8988T (cell line): ENCODE measurements around the gene LRRC75A.

Source experiments
- DNase-seq: peaks from one replicate; pipeline ENCODE4 v3.0.0; 2011

LRRC75A gene

GRCh38 chr17:16492613-16493530 is 879 bp upstream of the LRRC75A start:
- DNase-seq, result no peak

- DNase-seq, result no peak
Observed at GRCh38 chr17:16491131-16491702, 776 bp downstream of the LRRC75A start.

GRCh38 chr17:16489431-16489830 is 2.6 kb downstream of the LRRC75A start:
- no peak for DNase-seq

- no peak for DNase-seq
Observed at GRCh38 chr17:16488968-16489337, 3.0 kb downstream of the LRRC75A start.

DNA sequence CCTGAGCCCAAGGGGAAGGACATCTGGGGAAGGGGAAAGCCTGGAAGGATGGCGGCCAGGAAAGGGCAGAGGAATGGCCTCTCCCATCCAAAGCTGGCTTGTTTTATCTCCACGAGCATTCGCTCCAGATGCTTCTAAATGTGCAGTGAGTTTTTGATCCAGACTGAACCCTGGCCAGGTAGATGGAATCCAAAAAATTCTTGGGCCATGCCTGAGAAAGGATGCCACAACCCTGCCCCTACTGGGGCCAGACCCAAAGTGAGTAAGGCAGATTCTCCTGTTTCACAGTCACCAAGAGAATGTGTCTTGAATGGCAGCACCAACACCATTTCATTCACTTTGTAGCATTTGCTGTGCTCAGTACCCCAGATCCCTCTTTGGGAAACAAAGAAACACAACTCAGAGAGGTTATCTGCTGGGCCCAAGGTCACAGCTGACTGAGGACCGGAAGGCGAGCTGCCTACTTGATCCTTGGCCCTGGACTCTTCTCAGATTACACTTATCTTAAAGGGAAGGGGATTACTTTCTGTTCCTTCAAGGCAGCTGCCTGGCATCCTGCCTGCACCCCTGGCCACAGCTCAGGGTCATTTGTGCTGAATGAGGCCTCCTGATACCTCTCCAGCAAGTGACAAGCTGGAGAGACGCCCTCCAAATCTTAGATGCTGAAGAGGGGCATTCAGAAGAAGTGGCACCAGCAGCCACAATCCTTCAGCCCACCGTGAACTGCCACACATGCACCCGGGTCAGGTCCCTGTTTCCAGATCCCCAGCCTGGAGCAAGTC is 3.6 kb downstream of the LRRC75A start:
- no peak for DNase-seq

DNA sequence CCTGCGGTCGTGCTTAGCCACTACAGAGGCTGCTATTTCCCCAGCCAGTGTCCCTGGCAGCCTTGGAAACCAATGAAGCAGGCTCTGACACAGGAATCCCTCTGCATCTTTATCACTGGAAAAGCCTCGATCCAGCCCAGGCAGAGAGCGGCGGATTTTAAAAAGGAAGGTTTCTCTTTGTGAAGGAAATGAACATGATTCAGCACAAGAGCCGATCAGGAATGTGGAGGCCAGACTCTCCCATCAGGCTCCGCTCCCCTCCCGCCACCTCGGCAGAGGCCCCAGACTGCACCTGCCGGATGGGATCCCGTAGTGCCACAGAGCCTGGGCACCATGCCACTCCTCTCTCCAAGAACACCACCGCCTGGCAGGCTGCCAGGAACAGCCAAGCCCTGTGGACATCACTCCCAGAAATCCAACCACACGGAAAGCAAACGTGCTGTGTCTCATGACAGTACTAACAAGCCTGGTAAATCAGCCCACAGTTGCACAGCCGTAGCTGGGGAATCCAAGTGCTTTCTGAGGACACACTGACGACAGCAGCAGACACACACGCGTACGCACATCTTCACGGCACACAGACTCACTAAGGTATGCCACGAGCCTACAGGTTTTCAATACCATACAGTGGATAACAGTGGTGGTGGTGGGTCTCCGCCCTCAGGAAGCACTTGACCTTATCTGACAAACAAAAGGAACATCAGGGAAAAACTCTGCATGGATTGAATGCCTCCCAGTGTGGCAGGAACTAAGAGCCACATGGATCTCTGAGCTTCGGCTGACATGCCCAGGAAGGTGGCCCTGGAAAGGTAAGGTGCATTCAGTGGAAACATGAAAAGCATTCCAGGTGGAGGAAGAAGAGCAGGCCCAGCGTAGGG is 5.4 kb downstream of the LRRC75A start:
- no peak for DNase-seq

GRCh38 chr17:16484445-16485175 is 7.4 kb downstream of the LRRC75A start:
- no peak for DNase-seq

DNA sequence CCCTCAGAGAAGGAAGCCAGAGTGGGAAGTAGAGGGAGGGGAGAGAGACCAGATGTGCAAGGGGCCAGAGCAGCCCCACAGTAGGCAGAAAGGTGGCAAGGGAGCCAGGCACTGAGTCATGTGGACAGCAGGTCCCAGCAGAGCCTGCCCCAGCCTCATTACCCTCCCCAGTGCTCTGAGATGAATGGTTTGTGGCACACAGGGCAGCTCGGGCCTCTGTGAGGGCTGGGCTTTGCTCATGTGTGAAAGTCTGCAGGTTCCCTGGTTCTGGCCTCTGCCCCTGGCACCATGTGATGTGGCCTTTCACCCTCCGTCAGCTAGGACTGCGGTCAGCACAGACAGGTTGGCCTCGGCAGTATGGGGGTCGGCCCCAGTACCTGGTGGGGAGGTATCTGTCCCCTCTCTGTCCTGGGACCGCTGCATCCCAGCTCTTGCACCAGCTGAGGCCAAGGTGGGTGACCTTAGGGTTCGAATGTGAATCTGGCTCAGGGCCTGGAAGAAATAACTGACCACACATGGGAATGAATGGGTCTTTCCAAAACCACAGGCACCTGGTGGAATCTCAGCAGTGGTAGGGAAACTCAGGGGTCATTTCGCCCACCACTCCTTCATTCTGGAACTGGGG is 8.9 kb downstream of the LRRC75A start:
- no peak for DNase-seq

DNA sequence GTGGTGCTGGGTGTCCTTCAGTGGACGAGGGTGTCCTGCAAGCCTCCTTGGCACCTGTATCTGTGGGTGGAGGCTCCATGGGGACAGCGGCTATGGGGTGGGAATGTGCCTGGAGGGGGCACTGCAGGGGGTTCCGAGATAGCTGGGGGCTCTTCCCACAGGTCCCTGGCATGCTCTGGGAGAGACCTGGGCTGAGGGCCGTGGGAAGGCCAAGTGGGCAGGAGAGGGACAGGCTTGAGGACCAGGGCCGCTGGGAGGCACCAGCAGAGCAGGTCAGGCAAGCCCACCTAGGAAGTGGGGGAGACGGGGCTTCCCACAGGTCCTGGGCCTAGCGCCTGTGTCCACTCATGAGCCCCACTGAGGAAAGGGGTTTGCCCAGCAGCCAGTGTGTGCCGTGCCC is 9.7 kb downstream of the LRRC75A start:
- DNase-seq, result no peak

DNA sequence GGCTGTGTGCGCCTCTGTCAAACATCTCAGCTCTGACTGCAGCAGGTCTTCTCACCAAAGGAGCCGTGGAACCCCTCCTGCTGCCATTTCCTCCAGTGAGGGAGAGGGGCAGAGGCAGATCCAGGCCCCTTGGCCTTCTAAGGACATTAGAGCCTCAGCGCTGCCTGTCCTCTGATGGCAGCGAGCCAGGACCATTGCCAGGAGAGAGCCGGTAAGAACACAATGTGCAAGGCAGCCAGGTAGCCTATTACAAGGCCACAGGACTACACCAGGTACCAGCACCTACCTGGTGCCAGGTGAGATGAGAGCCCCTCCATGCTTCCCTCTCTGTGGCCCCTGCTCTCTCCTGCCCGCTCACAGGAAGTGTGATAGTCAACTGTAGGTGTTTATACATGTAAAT is 11.0 kb downstream of the LRRC75A start:
- DNase-seq, result no peak

DNA sequence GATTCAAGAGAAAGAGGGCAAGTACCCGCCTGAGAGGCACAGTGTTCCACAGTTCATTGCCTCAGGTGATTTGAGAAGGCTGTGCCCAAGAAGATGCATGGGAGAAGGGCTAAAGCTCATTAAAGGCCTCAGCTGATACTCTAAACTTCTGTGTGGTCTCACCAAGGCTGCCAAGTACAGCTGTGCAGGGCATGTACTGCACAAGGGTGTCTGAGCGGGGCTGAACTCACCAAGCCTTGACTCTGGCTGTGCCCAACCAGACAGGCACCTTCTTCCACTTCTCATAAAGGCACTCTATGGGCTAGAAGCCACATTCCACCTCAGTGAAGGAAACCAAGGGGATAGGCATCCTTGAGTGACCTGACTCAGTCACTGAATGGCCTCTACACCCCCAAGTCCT is 12.7 kb downstream of the LRRC75A start:
- DNase-seq, result no peak

GRCh38 chr17:16478649-16479048 is 13.3 kb downstream of the LRRC75A start:
- no peak for DNase-seq

DNA sequence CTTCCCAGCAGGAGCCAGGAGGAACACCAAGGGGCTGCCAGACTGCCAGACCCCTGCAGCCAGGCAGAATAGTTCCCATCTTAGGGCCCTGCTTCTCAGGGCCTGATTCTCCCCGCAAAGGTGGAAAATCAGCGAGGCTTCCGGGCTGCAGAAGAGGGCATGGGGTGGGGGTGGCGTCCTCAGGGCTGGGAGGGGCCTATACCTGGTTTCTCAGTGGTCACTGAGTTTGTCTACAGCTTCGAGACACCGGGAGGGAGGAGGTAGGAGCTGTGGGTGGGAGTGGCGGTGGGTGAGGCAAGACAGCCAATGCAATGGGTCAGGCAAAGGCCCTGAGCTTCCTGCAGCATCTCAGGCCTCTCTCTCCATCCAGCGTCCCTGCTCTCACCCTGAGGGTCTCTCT is 14.3 kb downstream of the LRRC75A start:
- DNase-seq, result no peak

DNA sequence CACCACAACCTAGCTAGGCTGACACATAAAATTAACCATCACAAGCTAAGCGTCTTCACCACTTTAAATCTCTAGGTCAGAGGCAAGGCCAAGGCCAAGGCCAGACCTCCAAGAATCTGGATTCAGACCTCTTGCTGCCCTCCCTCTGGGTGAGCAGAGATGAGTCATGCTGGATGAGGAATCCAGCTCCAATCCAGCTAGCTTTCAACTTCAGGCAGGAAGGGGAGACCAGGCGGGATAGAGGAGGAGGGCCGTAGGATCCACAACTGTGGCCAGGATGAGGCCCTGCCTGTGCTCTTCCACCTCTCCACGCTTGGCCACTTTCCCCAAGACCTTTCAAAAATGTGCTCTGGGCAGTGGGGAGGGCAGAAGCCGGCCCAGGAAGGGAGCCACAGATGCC is 14.7 kb downstream of the LRRC75A start:
- DNase-seq, result peak; percentile 78

- no peak for DNase-seq
Observed at GRCh38 chr17:16475179-16475704, 16.8 kb downstream of the LRRC75A start.

DNA sequence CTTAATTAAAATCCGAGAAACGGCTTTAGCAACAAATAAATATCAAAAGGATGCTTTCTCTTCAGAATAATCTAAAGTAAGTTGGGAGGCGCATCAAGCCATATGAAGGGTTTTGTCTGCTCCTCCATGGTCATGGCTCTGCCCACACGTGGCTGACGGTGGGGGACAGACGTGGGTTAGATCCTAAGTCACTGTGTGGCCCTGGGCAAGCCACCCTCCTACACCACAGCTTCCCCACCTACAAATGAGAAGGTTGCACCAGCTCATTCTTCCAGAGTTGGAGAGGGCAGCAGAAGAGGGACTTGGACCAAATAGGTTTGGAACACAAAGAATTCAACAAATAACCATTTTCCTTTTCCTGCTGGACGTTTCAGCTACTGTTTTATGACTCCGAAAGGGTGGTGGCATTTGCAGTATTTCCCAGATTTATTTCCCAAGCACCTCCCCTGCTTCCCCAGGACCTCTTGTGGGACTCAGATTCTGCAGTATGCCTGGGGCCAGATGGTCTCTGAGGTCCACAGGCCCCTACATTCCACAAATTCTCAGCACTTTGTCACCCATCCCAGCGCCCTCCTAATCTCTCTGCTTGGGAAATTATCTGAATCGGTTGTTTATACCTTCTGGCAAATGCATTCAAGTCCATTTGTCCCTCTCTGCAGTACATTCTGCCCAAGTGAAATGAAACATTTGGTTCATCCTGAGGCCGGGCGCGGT is 17.8 kb downstream of the LRRC75A start:
- no peak for DNase-seq

DNA sequence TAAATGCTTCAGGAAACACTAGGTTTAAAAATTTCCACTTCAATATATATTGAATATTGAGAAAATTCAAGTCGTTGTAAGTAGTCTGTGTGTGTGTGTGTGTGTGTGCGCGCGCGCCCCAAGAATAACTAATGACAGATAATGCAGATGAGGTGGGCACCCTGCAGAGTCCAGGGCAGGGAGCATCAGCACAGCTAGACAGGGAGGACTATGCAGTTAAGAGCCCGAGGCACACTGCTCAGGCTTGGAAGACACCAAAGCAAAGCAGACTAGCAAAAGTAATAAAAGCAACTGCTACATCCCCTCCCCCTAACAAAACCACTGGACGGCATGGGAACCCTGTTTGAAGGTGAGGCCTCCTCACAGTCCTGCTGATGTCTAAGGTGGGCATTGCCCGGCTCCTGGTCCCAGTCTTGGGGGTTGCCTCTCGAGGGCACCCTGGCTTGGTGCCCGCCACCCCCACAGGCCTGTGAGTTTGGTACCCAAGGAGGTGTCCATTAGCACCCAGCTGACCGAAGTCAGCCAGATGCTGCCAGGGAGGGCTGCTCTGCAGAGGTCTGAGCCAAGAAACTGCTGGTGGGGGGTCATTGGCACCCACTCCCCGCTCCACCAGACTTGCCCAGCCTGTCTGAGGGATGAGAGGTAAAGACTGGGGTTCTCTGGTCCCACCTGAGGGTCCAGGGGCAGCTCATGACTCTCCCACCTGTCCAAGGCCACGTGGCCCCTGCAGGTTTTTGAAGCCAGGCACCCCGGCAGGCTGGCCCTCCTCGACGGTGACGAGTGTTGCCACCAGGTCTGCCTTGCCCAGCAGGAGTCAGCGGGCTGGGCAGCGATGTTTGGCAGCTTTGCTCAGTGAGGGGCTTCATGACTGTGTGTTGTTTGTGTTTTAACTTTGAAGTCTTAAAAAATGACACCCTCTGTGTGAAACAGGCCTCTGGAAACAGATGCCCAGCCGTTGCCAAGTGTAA is 18.7 kb downstream of the LRRC75A start:
- no peak for DNase-seq

DNA sequence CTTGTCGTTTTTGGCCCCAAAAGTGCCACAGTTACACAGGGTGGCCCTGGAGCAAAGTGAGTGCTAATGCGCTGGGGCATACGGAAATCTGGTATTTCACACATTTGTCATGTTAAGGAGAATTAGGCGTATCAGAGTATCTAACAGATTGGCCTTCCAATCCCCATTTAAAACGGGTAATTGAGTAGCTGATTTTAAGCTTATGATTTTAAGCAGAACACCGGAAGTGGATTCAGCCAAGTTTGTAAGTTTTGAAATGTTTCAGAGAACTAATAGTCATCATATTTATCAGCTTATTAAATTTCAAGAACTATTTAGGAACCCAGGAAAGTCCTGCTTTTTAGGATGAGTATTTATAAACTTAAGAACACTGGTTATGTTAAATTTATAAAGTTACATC is 19.5 kb downstream of the LRRC75A start:
- no peak for DNase-seq

- no peak for DNase-seq
Observed at GRCh38 chr17:16471295-16471694, 20.7 kb downstream of the LRRC75A start.
